Esophagus muscularis mucosa (tissue), 4 donors: Measurements from ENCODE around the gene PGAM4. TPM values are rescaled to one million over a fixed set of nuclear protein-coding genes. Genes with fewer than 3 reads are reported as not detected.

Experiments used
- DNase-seq: peaks from one replicate; pipeline ENCODE4 v3.0.0-alpha.2; 2017; ENCODE audit errors: extremely low spot score
- H3K27ac ChIP-seq, 4 donors: fragments of 200-600 bp; sonication (generic); replicated peaks in 1 of 4; 1 replicate in 3 of 4; 2 replicates in 1 of 4; pipeline ENCODE4 v1.5.1; 2016 to 2019; ENCODE audit warnings: mild to moderate bottlenecking in 1 of 4
- H3K27me3 ChIP-seq, 4 donors: fragments of 200-600 bp; sonication (generic); one replicate each; pipeline versions ENCODE4 v1.5.1 to v1.6.0; 2016 to 2019
- H3K36me3 ChIP-seq, 4 donors: fragments of 200-600 bp; sonication (generic); one replicate each; pipeline ENCODE4 v1.5.1; 2016 to 2019
- H3K4me1 ChIP-seq, 4 donors: fragments of 200-600 bp; sonication (generic); one replicate each; pipeline ENCODE4 v1.5.1; 2016 to 2019
- H3K4me3 ChIP-seq, 4 donors: fragments of 200-600 bp; sonication (generic); 1 replicate in 2 of 4; 2 replicates in 2 of 4; pipeline ENCODE4 v1.5.1; 2016 to 2019; ENCODE audit warnings: mild to moderate bottlenecking in 4 of 4, moderate library complexity in 1 of 4
- H3K9me3 ChIP-seq, 4 donors: fragments of 200-600 bp; sonication (generic); 1 replicate in 3 of 4; 2 replicates in 1 of 4; pipeline ENCODE4 v1.5.1; 2016 to 2019
- CTCF ChIP-seq, 3 experiments: fragments of 200-600 bp in 2 of 3; fragments of 450-650 bp in 1 of 3; sonication (generic) in 2 of 3; IDR thresholded peaks; one replicate each; pipeline ENCODE4 v1.5.1; 2017 to 2019; ENCODE audit warnings: antibody characterized with exemption in 3 of 3, mild to moderate bottlenecking in 2 of 3, moderate library complexity in 1 of 3
- EP300 ChIP-seq: sonication (generic); formaldehyde crosslinking; IDR thresholded peaks from one replicate; pipeline ENCODE4 v1.6.1; 2017; ENCODE audit warnings: antibody characterized with exemption
- POLR2A ChIP-seq: fragments of 450-650 bp; IDR thresholded peaks from one replicate; pipeline ENCODE4 v1.6.1; 2017; ENCODE audit warnings: antibody characterized with exemption, moderate library complexity, mild to moderate bottlenecking, low read depth
- POLR2AphosphoS5 ChIP-seq, 2 donors: sonication (generic); formaldehyde crosslinking; IDR thresholded peaks; one replicate each; pipeline ENCODE4 v1.6.1; 2017; ENCODE audit warnings: antibody characterized with exemption in 2 of 2
- WGBS: methylation state at CpG from one replicate; pipeline ENCODE4 v1.1.5; 2018; 5-methylcytosine and 5-hydroxymethylcytosine counted together
- intact Hi-C: fragments of 100-400 bp; cut with DNase I; formaldehyde crosslinking; loops from one replicate; pipeline ENCODE4 v1.15.1; 2023
- total RNA-seq, 4 donors: library from RNA; depleted of rRNA; stranded (reverse); fragments of >200 nt; gene quantifications; one replicate each; pipeline versions ENCODE4 v1.1.0 to v1.2.1, GENCODE V29; 2016

The PGAM4 gene
- not detected for total RNA-seq

GRCh38 chrX:77969538-77969937 is at the start of gene PGAM4:
PGAM4 (minus strand) TSS chrX:77969638; CDS start chrX:77969638, 0 bp downstream.
- Histone ChIP-seq H3K4me1 (no peaks in the 10 kb centered on the region), H3K36me3 (no peaks in the 10 kb centered on the region), H3K27ac (no peak within 1 kb of the TSS), H3K4me3 (no peak within 1 kb of the TSS), H3K9me3 (no peaks in the 10 kb centered on the region), H3K27me3 (no peaks in the 10 kb centered on the region)
- intact Hi-C loops: no loop called here
- TF ChIP-seq CTCF (IDR thresholded peaks at IDR 0.05): no peak
- TF ChIP-seq POLR2A: no peak
- no peak for TF ChIP-seq POLR2AphosphoS5 (IDR thresholded peaks at IDR 0.05)
- TF ChIP-seq EP300: no peak
- DNase-seq: no peak
- 92% methylated on average over 13 of the region's 13 CpGs for WGBS

- Histone ChIP-seq H3K9me3 (no peaks in the 10 kb centered on the region), H3K27ac (no peak overlapping the region), H3K4me1 (no peaks in the 10 kb centered on the region), H3K4me3 (no peak overlapping the region), H3K27me3 (no peaks in the 10 kb centered on the region), H3K36me3 (peaks cover 0 to 4% (median 0%) of the 10 kb centered on the region in 4 donors)
- DNase-seq: no peak
- TF ChIP-seq POLR2A: no peak
- TF ChIP-seq CTCF (IDR thresholded peaks at IDR 0.05): no peak
- intact Hi-C loops: no loop called here
- WGBS: 71% methylated on average over 1 of the region's 1 CpG
Observed at GRCh38 chrX:78011846-78012245, 42.4 kb upstream of the PGAM4 start.

- Histone ChIP-seq H3K36me3 (no peaks in the 10 kb centered on the region), H3K27me3 (no peaks in the 10 kb centered on the region), H3K9me3 (no peaks in the 10 kb centered on the region), H3K4me3 (no peak overlapping the region), H3K4me1 (no peaks in the 10 kb centered on the region), H3K27ac (no peak overlapping the region)
- intact Hi-C loops: no loop called here
- WGBS: 89% methylated on average over 4 of the region's 4 CpGs
- no peak for DNase-seq
- no peak for TF ChIP-seq POLR2A
- no peak for TF ChIP-seq CTCF (IDR thresholded peaks at IDR 0.05)
- no peak for TF ChIP-seq POLR2AphosphoS5 (IDR thresholded peaks at IDR 0.05)
- no peak for TF ChIP-seq EP300
Observed at GRCh38 chrX:77979870-77980269, 10.4 kb upstream of the PGAM4 start.

- H3K27me3 ChIP-seq: no peaks in the 10 kb centered on the region
- no peak overlapping the region for H3K27ac ChIP-seq
- no peak overlapping the region for H3K4me3 ChIP-seq
- intact Hi-C loops: no loop called here
- no peaks in the 10 kb centered on the region for H3K36me3 ChIP-seq
- TF ChIP-seq EP300: no peak
- no peak for TF ChIP-seq CTCF (IDR thresholded peaks at IDR 0.05)
- no peaks in the 10 kb centered on the region for H3K9me3 ChIP-seq
- 87% methylated on average over 1 of the region's 1 CpG for WGBS
- no peaks in the 10 kb centered on the region for H3K4me1 ChIP-seq
- no peak for DNase-seq
Observed at GRCh38 chrX:77977518-77977917, 8.1 kb upstream of the PGAM4 start.

GRCh38 chrX:77977095-77977494 is 7.7 kb upstream of the PGAM4 start:
- Histone ChIP-seq H3K27me3 (no peaks in the 10 kb centered on the region), H3K4me3 (no peak overlapping the region), H3K4me1 (no peaks in the 10 kb centered on the region), H3K9me3 (no peaks in the 10 kb centered on the region), H3K36me3 (no peaks in the 10 kb centered on the region), H3K27ac (no peak overlapping the region)
- TF ChIP-seq CTCF (IDR thresholded peaks at IDR 0.05): no peak
- TF ChIP-seq POLR2A: no peak
- no peak for TF ChIP-seq EP300
- no peak for TF ChIP-seq POLR2AphosphoS5 (IDR thresholded peaks at IDR 0.05)
- intact Hi-C loops: no loop called here
- DNase-seq: no peak
